ENCODE measurements around the gene EVA1A. TPM values are rescaled to one million over a fixed set of nuclear protein-coding genes. Genes with fewer than 3 reads are reported as not detected.

EVA1A gene
- total RNA-seq, 2 donors from 2014 or later = 1.2 to 1.8 TPM

GRCh38 chr2:75557474-75558133 lies 3.1 kb downstream of the EVA1A start:
- no peak for TF ChIP-seq CTCF (conservative IDR thresholded peaks at IDR 0.05)
- no peak overlapping the region for H3K27ac Mint-ChIP-seq
- no peak overlapping the region for H3K4me3 Mint-ChIP-seq
- no peaks in the 10 kb centered on the region for H3K36me3 Mint-ChIP-seq (ENCODE audit: low read depth)
- peak; percentile 7 for DNase-seq
- Histone ChIP-seq H3K9ac (ENCODE audit: extremely low read depth, low read length, poor library complexity, severe bottlenecking) (no peak overlapping the region), H3K4me1 (ENCODE audit: control insufficient read depth, insufficient read depth, low read length) (no peaks in the 10 kb centered on the region), H3K36me3 (ENCODE audit: control insufficient read depth, insufficient read depth, low read length) (no peaks in the 10 kb centered on the region), H3K9me3 (ENCODE audit: control insufficient read depth, low read length) (no peaks in the 10 kb centered on the region), H3K4me3 (ENCODE audit: low read length) (no peak overlapping the region), H3K27me3 (ENCODE audit: control insufficient read depth, insufficient read depth, low read length, poor library complexity, severe bottlenecking) (peaks cover 61% of the 10 kb centered on the region), H3K27ac (ENCODE audit: low read depth, low read length) (no peak overlapping the region)
- 93% methylated on average over 3 to 4 of the region's 4 CpGs for WGBS, 2 experiments (ENCODE audit: insufficient coverage in 1 of 2, insufficient read length in 1 of 2)
- H3K9me3 Mint-ChIP-seq = no peaks in the 10 kb centered on the region
- peaks cover 38% of the 10 kb centered on the region for H3K27me3 Mint-ChIP-seq (ENCODE audit: insufficient read depth)
- peaks cover 32% of the 10 kb centered on the region for H3K4me1 Mint-ChIP-seq

- Histone ChIP-seq H3K27ac (ENCODE audit: low read depth, low read length) (no peak overlapping the region), H3K27me3 (ENCODE audit: control insufficient read depth, insufficient read depth, low read length, poor library complexity, severe bottlenecking) (peaks cover 53% of the 10 kb centered on the region), H3K9me3 (ENCODE audit: control insufficient read depth, low read length) (no peaks in the 10 kb centered on the region), H3K4me3 (ENCODE audit: low read length) (no peak overlapping the region), H3K36me3 (ENCODE audit: control insufficient read depth, insufficient read depth, low read length) (no peaks in the 10 kb centered on the region), H3K9ac (ENCODE audit: extremely low read depth, low read length, poor library complexity, severe bottlenecking) (no peak overlapping the region), H3K4me1 (ENCODE audit: control insufficient read depth, insufficient read depth, low read length) (no peaks in the 10 kb centered on the region)
- H3K9me3 Mint-ChIP-seq = no peaks in the 10 kb centered on the region
- H3K27ac Mint-ChIP-seq = no peak overlapping the region
- H3K4me3 Mint-ChIP-seq = no peak overlapping the region
- peaks cover 30% of the 10 kb centered on the region for H3K27me3 Mint-ChIP-seq (ENCODE audit: insufficient read depth)
- H3K36me3 Mint-ChIP-seq (ENCODE audit: low read depth) = no peaks in the 10 kb centered on the region
- no peak for TF ChIP-seq CTCF (conservative IDR thresholded peaks at IDR 0.05)
- DNase-seq = peak; percentile 29
- peaks cover 32% of the 10 kb centered on the region for H3K4me1 Mint-ChIP-seq
- 88 to 97% methylated on average over 6 to 7 of the region's 7 CpGs for WGBS, 2 experiments (ENCODE audit: insufficient coverage in 1 of 2, insufficient read length in 1 of 2)
Measured at GRCh38 chr2:75556679-75557366, 3.9 kb downstream of the EVA1A start.

GRCh38 chr2:75555701-75556100 lies 5.0 kb downstream of the EVA1A start:
- peaks cover 24% of the 10 kb centered on the region for H3K4me1 Mint-ChIP-seq
- H3K9me3 Mint-ChIP-seq = no peaks in the 10 kb centered on the region
- WGBS, 2 experiments (ENCODE audit: insufficient coverage in 1 of 2, insufficient read length in 1 of 2) = 85 to 91% methylated on average over 4 of the region's 4 CpGs
- Histone ChIP-seq H3K27ac (ENCODE audit: low read depth, low read length) (no peak overlapping the region), H3K4me3 (ENCODE audit: low read length) (no peak overlapping the region), H3K27me3 (ENCODE audit: control insufficient read depth, insufficient read depth, low read length, poor library complexity, severe bottlenecking) (peaks cover 42% of the 10 kb centered on the region), H3K9ac (ENCODE audit: extremely low read depth, low read length, poor library complexity, severe bottlenecking) (no peak overlapping the region), H3K36me3 (ENCODE audit: control insufficient read depth, insufficient read depth, low read length) (no peaks in the 10 kb centered on the region), H3K9me3 (ENCODE audit: control insufficient read depth, low read length) (no peaks in the 10 kb centered on the region), H3K4me1 (ENCODE audit: control insufficient read depth, insufficient read depth, low read length) (no peaks in the 10 kb centered on the region)
- peaks cover 20% of the 10 kb centered on the region for H3K27me3 Mint-ChIP-seq (ENCODE audit: insufficient read depth)
- H3K27ac Mint-ChIP-seq = no peak overlapping the region
- no peak overlapping the region for H3K4me3 Mint-ChIP-seq
- TF ChIP-seq CTCF (conservative IDR thresholded peaks at IDR 0.05) = no peak
- no peaks in the 10 kb centered on the region for H3K36me3 Mint-ChIP-seq (ENCODE audit: low read depth)
- DNase-seq = peak; percentile 42
